Gastrocnemius medialis (tissue), 4 donors: ENCODE data around the gene INSYN2A. TPM values are rescaled to one million over a fixed set of nuclear protein-coding genes. Genes with fewer than 3 reads are reported as not detected.

Experiments used
- ATAC-seq, 2 donors: fragments of 150-250 bp; one replicate each; pipeline ENCODE4 v1.9.1; 2016
- DNase-seq, 2 donors: peaks; one replicate each; pipeline ENCODE4 v3.0.0-alpha.2; 2019
- H3K27ac ChIP-seq, 4 donors: fragments of 200-600 bp; sonication (generic); 1 replicate in 1 of 4; 2 replicates in 3 of 4; pipeline ENCODE4 v1.5.1; 2016 to 2018; ENCODE audit warnings: mild to moderate bottlenecking in 2 of 4, moderate library complexity in 1 of 4
- H3K27me3 ChIP-seq, 3 donors: fragments of 200-600 bp; sonication (generic) in 2 of 3; 1 replicate in 1 of 3; 2 replicates in 2 of 3; pipeline versions ENCODE4 v1.5.1 to v1.6.0; 2016 to 2019; ENCODE audit warnings: mild to moderate bottlenecking in 1 of 3, moderate library complexity in 1 of 3
- H3K36me3 ChIP-seq, 2 donors: fragments of 200-600 bp; sonication (generic) in 1 of 2; one replicate each; pipeline ENCODE4 v1.5.1; 2017 to 2018
- H3K4me1 ChIP-seq, 2 donors: fragments of 200-600 bp; sonication (generic) in 1 of 2; one replicate each; pipeline ENCODE4 v1.5.1; 2016 to 2017; ENCODE audit warnings: mild to moderate bottlenecking in 2 of 2
- H3K4me3 ChIP-seq, 4 donors: fragments of 200-600 bp; sonication (generic) in 3 of 4; 1 replicate in 1 of 4; 2 replicates in 3 of 4; pipeline ENCODE4 v1.5.1; 2016 to 2019; ENCODE audit warnings: mild to moderate bottlenecking in 2 of 4
- H3K9me3 ChIP-seq, 3 donors: fragments of 200-600 bp; sonication (generic) in 2 of 3; 1 replicate in 1 of 3; 2 replicates in 2 of 3; pipeline ENCODE4 v1.5.1; 2016 to 2019
- POLR2A ChIP-seq, 2 donors: fragments of 450-650 bp; IDR thresholded peaks; one replicate each; pipeline ENCODE4 v1.6.1; 2017; ENCODE audit warnings: antibody characterized with exemption in 2 of 2, mild to moderate bottlenecking in 2 of 2, moderate library complexity in 2 of 2
- in situ Hi-C, 4 donors: fragments of 200-750 bp; cut with MboI; loops; one replicate each; pipeline versions ENCODE4 v1.15.0 to v1.8.0; 2017; ENCODE audit warnings: low sequenced_read_pairs in 4 of 4
- intact Hi-C: fragments of 100-400 bp; cut with DNase I; formaldehyde crosslinking; loops from one replicate; pipeline ENCODE4 v1.15.1; 2023; ENCODE audit warnings: low total_unique reads
- total RNA-seq, 4 donors: library from RNA; depleted of rRNA; stranded (reverse); fragments of >200 nt; gene quantifications; one replicate each; pipeline versions ENCODE4 v1.1.0 to v1.2.3, GENCODE V29; 2016
- TF ChIP-seq, protein P1 (sequence below), 5 experiments: fragments of 450-650 bp in 3 of 5; fragments of 200-600 bp in 2 of 5; sonication (generic) in 2 of 5; IDR thresholded peaks in 4 of 5; conservative IDR thresholded peaks in 1 of 5; 1 replicate in 4 of 5; 2 replicates in 1 of 5; pipeline ENCODE4 v1.5.1; 2016 to 2019; ENCODE audit warnings: antibody characterized with exemption in 5 of 5, mild to moderate bottlenecking in 3 of 5, moderate library complexity in 3 of 5

INSYN2A gene
- total RNA-seq, 4 donors from 2014 or later, result not detected

DNA sequence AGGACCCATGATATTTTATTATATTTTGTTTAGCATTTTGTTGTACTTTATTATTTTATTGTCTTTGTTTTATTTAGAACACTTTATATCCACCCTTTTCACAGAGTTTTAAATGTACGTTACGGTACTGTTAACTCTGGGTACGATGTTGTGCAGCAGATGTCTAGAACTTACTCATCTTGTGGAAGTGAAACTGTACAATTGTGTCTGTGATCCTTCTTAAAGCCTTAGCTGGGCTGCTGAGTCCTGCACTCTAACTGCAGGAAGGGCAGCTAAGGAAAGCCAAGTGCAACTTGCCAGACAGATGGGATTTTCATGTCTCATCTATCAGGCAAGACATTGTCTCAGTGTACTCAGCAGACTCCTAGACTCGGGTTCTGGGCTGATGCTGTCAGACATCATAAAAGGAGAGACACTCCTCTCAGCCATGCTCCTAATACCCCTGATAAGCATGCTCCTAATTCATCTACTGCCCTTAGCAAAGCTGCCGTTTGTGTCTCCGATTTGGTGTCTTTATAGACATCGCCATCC is 14.6 kb upstream of the INSYN2A start:
- DNase-seq (no peak), ATAC-seq (no peak)
- Histone ChIP-seq H3K9me3 (no peaks in the 10 kb centered on the region), H3K4me1 (no peaks in the 10 kb centered on the region), H3K36me3 (no peaks in the 10 kb centered on the region), H3K27me3 (no peaks in the 10 kb centered on the region), H3K4me3 (no peak overlapping the region), H3K27ac (no peak overlapping the region)
- intact Hi-C loops (no loop called here), in situ Hi-C loops (no loop called here)
- TF ChIP-seq, protein P1, sequence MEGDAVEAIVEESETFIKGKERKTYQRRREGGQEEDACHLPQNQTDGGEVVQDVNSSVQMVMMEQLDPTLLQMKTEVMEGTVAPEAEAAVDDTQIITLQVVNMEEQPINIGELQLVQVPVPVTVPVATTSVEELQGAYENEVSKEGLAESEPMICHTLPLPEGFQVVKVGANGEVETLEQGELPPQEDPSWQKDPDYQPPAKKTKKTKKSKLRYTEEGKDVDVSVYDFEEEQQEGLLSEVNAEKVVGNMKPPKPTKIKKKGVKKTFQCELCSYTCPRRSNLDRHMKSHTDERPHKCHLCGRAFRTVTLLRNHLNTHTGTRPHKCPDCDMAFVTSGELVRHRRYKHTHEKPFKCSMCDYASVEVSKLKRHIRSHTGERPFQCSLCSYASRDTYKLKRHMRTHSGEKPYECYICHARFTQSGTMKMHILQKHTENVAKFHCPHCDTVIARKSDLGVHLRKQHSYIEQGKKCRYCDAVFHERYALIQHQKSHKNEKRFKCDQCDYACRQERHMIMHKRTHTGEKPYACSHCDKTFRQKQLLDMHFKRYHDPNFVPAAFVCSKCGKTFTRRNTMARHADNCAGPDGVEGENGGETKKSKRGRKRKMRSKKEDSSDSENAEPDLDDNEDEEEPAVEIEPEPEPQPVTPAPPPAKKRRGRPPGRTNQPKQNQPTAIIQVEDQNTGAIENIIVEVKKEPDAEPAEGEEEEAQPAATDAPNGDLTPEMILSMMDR (IDR thresholded peaks at IDR 0.05 in 4 of 5, conservative IDR thresholded peaks at IDR 0.05 in 1 of 5), result no peak
- no peak for TF ChIP-seq POLR2A (IDR thresholded peaks at IDR 0.05)

DNA sequence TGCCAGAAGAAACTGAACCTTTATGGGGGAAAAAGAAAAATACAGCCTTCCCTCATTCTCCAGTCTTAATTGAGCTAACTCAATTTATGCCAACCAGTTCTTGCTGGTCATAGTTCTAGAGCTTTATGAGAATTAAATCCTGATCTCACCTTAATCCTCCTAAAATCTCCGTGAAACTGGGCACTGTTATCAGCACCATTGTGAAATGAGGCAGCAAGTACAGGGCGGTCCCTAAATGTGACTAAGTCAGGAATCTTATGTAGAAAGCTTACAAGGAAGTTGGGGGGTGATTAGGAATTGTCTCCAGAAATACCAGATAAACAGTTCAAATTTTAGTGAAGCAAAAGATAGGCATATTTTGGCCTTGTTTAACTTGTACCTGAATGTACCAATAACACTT is 10.7 kb upstream of the INSYN2A start:
- in situ Hi-C loops, result no loop called here
- H3K27ac ChIP-seq, result no peak overlapping the region
- H3K9me3 ChIP-seq, result no peaks in the 10 kb centered on the region
- ATAC-seq, result no peak
- intact Hi-C loops, result no loop called here
- DNase-seq, result no peak
- no peaks in the 10 kb centered on the region for H3K36me3 ChIP-seq
- H3K4me1 ChIP-seq, result no peaks in the 10 kb centered on the region
- TF ChIP-seq, protein P1 (IDR thresholded peaks at IDR 0.05 in 4 of 5, conservative IDR thresholded peaks at IDR 0.05 in 1 of 5), result no peak
- TF ChIP-seq POLR2A (IDR thresholded peaks at IDR 0.05), result no peak
- no peaks in the 10 kb centered on the region for H3K27me3 ChIP-seq
- no peak overlapping the region for H3K4me3 ChIP-seq

DNA sequence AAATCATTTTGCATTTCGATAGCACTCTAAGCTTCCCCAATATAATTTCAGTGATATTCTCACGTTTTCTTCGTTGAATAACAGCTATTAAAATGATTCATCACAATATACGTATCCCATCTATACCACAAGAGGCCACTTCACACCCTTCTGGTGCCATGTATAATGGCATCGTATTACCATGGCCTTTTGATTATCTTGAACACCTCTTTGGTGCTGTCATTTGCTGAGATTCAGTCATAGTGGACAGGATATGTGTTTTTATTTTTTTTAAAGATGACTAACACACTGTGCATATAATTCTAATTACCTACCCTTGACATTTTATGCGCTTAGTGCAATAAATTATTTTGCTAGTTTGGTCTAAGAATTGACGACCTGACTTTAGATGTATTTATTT is 6.7 kb upstream of the INSYN2A start:
- DNase-seq, result no peak
- H3K4me3 ChIP-seq, result no peak overlapping the region

DNA sequence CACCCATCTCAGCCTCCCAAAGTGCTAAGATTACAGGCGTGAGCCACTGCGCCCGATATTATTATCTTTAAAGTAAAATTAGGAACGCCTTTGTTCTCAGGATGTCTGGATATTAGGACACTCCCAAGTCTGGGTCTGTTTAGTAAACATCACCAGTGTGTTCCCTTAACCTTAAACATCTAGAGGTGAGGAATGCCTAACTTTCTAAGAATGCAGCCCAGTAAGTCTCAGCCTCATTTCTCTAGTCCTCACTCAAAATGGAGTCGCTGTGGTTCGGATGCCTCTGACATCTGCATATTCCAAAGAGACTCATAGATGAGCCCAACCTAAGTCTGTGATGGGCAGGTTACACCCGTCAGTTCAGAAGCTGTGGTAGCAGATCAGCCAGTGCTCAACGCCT is 4.3 kb upstream of the INSYN2A start:
- peaks cover 0 to 4% (median 0%) of the 10 kb centered on the region in 3 donors for H3K27me3 ChIP-seq
- H3K4me1 ChIP-seq, result no peaks in the 10 kb centered on the region
- intact Hi-C loops, result no loop called here
- no peak for TF ChIP-seq POLR2A (IDR thresholded peaks at IDR 0.05)
- H3K4me3 ChIP-seq, result no peak overlapping the region
- no peak overlapping the region for H3K27ac ChIP-seq
- DNase-seq, result no peak
- ATAC-seq, result no peak
- H3K9me3 ChIP-seq, result no peaks in the 10 kb centered on the region
- in situ Hi-C loops, result no loop called here
- no peaks in the 10 kb centered on the region for H3K36me3 ChIP-seq

More for the DNA sequence above, 6.7 kb upstream of the INSYN2A start:
- Histone ChIP-seq H3K27ac (no peak overlapping the region), H3K9me3 (no peaks in the 10 kb centered on the region), H3K4me1 (no peaks in the 10 kb centered on the region), H3K36me3 (no peaks in the 10 kb centered on the region), H3K27me3 (no peaks in the 10 kb centered on the region)
- no peak for ATAC-seq
- intact Hi-C loops (no loop called here), in situ Hi-C loops (no loop called here)
- TF ChIP-seq, protein P1 (IDR thresholded peaks at IDR 0.05 in 4 of 5, conservative IDR thresholded peaks at IDR 0.05 in 1 of 5), result no peak
- TF ChIP-seq POLR2A (IDR thresholded peaks at IDR 0.05), result no peak

DNA sequence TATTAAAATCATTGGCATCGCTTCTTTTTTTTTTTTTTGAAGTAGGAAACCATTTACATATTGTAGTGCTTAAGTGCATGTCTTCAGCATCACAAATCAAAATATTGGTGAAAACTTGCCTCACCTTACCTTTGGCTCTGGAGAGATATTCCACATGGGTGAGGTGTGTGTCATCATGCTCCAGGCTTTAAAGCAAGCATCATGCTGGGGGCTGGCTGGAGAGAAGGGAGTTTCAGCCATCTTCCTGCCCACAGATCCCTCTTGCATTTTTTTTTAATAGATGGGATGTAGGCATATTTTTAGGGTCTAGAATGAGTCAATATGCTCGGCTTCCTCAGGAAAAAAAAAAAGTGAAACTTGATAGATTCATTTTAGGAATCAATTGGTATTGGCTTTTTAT is 2.3 kb upstream of the INSYN2A start:
- Histone ChIP-seq H3K36me3 (no peaks in the 10 kb centered on the region), H3K9me3 (no peaks in the 10 kb centered on the region), H3K4me1 (no peaks in the 10 kb centered on the region), H3K27ac (no peak overlapping the region), H3K4me3 (no peak overlapping the region), H3K27me3 (peaks cover 0 to 8% (median 0%) of the 10 kb centered on the region in 3 donors)
- intact Hi-C loops (no loop called here), in situ Hi-C loops (no loop called here)
- no peak for TF ChIP-seq POLR2A (IDR thresholded peaks at IDR 0.05)
- TF ChIP-seq, protein P1 (IDR thresholded peaks at IDR 0.05 in 4 of 5, conservative IDR thresholded peaks at IDR 0.05 in 1 of 5), result no peak
- ATAC-seq, result no peak
- DNase-seq, result no peak
